Raji (cell line): Measurements from ENCODE around the gene MPO.

Experiments used
- POLR2A ChIP-seq: IDR thresholded peaks from 2 replicates; pipeline ENCODE4 v1.6.1; 2011; ENCODE audit warnings: low read depth, low read length, control low read depth; ENCODE audit not compliant: insufficient read depth

MPO gene

DNA sequence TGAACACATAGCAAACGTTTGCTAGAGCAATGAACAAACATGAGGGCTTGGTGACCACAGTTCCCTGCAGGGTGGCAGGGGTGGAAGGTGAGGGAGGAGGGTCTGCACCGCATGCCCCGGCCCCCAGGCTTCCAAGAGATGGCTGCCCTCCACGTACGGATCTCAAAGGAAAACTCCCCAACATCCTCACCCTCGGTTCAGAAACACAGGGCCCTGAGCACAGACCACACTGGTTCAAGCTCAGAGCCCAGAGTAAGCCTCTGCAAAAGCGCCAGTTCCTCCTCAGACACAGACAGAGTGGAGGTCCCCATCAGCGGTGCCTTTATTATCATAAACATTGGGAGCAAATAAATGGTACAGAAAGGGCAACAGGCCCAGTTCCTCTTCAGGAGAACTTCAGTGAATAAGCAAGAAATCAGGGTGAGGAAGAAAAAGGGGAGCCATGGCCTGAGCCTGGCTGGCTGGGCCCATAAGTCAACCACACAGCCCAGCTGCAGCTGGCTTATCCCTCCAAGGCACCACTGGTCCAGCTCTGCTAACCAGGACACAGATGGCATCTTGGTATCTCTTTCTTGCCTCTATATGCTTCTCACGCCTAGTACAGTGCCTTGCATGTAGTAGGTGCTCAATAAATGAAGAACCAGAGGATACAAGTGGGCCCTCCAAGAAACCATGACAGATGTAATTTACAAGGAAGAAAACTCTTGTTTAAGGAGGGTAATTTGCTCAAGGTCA lies 11.0 kb downstream of the MPO start:
- no peak for TF ChIP-seq POLR2A

GRCh38 chr17:58268774-58269556 lies 11.8 kb downstream of the MPO start:
- TF ChIP-seq POLR2A = no peak

GRCh38 chr17:58268326-58268725 lies 12.4 kb downstream of the MPO start:
- no peak for TF ChIP-seq POLR2A

- no peak for TF ChIP-seq POLR2A
These were observed 13.1 kb downstream of the MPO start for GRCh38 chr17:58267347-58268324.

DNA sequence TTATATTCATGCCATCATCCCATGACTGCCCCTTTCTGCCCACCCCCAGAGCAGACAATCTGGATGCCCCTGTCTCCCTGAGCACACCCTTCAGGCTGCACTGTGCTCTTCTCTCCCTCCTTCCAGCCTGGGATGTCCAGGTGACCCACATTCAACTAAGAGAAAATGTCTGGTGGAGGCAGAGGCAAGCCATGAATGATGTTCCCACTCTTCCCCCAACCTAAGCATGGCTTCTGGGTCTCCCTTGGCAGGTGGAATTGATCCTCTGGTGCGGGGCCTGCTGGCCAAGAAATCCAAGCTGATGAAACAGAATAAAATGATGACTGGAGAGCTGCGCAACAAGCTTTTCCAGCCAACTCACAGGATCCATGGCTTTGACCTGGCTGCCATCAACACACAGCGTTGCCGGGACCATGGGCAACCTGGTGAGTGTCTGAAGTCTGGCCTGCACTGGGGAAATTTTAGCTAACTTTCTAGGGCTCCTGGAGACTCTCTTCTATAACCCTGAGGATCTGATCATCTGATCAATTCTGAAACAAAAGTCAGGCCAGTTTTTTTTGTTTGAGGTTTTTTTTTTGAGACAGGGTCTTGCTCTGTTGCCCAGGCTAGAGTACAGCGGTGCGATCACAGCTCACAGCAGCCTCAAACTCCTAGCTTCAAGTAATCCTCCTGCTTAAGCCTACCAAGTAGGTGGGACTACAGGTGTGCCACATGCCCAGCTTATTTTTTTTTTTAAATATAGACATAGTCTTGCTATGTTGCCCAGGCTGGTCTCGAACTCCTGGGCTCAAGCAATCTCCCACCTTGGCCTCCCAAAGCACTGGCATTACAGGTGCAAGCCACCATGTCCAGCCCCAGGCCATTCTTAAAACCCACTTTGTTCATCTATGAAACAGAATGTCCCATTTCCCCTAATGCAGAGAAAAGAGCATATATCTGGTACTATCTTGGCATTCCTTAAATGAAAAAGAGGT lies 14.5 kb downstream of the MPO start:
- no peak for TF ChIP-seq POLR2A

DNA sequence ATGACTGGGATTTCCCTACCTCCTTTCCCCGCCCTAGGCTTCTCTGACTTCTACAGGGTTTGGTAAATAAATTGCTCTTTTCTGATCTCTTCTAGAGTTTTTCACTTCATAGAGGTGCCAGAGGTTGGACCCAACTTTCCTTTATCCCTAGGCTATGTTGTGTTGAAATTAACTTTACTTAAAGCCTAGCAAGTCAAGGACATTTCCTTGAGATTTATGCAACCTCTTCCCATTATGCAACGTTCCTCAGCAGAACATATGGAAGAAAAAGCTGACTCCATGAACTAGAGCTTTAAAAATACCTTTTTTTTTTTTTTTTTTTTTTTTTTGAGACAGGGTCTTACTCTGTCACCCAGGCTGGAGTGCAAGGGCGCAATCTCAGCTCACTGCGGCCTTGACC lies 15.5 kb downstream of the MPO start:
- TF ChIP-seq POLR2A = no peak

GRCh38 chr17:58264407-58265103 lies 16.2 kb downstream of the MPO start:
- TF ChIP-seq POLR2A = no peak

DNA sequence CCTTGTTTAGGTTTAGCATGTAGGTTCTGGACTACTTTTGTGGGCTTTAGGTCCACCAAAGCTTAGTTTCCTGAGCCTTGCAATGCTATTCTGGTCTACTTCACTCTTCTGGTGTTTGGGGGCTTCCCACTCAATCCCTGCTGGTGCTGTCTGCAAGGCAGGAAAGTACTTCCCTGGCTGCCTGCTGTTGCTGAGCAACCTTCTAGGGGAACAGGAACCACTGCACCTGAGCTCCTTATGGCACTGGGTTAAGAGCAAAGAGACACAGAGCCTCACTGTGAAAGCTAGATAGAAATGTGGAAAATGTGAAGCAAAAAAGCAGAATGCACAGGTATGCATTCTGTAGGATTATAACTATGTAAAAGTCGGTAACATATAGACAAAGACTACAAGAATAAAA lies 17.0 kb downstream of the MPO start:
- no peak for TF ChIP-seq POLR2A

DNA sequence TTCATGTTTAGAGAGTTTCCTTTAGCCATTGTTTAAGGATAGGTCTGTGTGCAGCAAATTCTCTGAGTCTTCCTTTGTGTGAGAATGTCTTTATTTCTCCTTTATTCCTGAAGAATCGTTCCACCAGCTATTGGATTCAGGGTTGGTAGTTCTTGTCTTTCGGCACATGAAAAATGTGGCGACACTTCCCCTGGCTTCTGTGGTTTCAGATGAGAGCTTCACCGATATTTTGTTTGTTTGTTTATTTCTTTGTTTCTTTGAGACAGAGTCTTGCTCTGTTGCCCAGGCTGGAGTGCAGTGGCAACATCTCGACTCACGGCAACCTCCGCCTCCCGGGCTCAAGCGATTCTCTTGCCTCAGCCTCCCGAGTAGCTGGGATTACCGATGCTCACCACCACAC lies 18.6 kb downstream of the MPO start:
- no peak for TF ChIP-seq POLR2A

GRCh38 chr17:58254803-58255202 lies 25.9 kb downstream of the MPO start:
- no peak for TF ChIP-seq POLR2A

DNA sequence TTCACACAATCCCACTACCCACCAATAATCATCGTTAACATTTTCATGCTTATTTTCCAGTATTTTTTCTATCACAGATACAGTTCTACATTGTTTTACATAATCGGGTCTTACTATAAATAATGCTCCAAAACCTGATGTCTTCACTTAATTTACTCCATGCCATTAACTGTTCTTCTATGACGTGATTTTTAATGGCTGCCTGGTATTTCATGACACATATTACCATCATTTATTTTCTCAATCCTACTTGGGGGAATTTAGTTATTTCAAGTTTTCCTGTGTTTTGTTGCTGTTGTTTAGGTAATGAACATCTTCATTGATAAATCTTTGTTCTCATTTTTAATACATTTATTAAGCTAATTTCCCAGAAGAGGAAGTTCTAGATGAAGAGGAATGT lies 27.7 kb downstream of the MPO start:
- no peak for TF ChIP-seq POLR2A

GRCh38 chr17:58252141-58252540 lies 28.6 kb downstream of the MPO start:
- no peak for TF ChIP-seq POLR2A

GRCh38 chr17:58250344-58251011 lies 30.3 kb downstream of the MPO start:
- no peak for TF ChIP-seq POLR2A
